Pancreas (tissue), 10 donors: ENCODE data around the gene MUC5AC. TPM values are rescaled to one million over a fixed set of nuclear protein-coding genes. Genes with fewer than 3 reads are reported as not detected.
A peak's percentile ranks its signal among the peaks of the same experiment; 100 is the strongest.

ENCODE experiments used
- ATAC-seq, 4 donors: fragments of 200-7000 bp; cut with Tn5 transposase; one replicate each; pipeline versions ENCODE4 v1.8.0 to v1.9.1; 2020; ENCODE audit warnings: mild to moderate bottlenecking in 4 of 4, moderate library complexity in 4 of 4
- DNase-seq, 6 donors: peaks; one replicate each; pipeline ENCODE4 v3.0.0-alpha.2; 2020
- FAIRE-seq: peaks from 2 replicates; lab custom pipeline; 2012; peaks lifted over from hg19 to GRCh38; lab: Jason Lieb, UNC
- H3K27ac ChIP-seq, 4 donors: fragments of 200-600 bp; sonication (generic); 1 replicate in 3 of 4; 2 replicates in 1 of 4; pipeline versions ENCODE4 v1.5.0 to v1.8.0; 2020
- H3K27me3 ChIP-seq, 4 donors: fragments of 200-600 bp; one replicate each; pipeline ENCODE4 v1.8.0; 2021
- H3K36me3 ChIP-seq, 3 donors: fragments of 200-600 bp; sonication (generic) in 1 of 3; one replicate each; pipeline versions ENCODE4 v1.5.0 to v1.8.0; 2020 to 2021
- H3K4me1 ChIP-seq, 3 donors: fragments of 200-600 bp; one replicate each; pipeline ENCODE4 v1.8.0; 2021
- H3K4me3 ChIP-seq, 4 donors: fragments of 200-600 bp; sonication (generic) in 2 of 4; one replicate each; pipeline versions ENCODE4 v1.5.0 to v1.8.0; 2020 to 2021
- H3K9me3 ChIP-seq, 4 donors: fragments of 200-600 bp; one replicate each; pipeline ENCODE4 v1.8.0; 2021
- WGBS, 2 donors: extraction: QIAGEN DNeasy Blood & Tissue Kit; methylation state at CpG; one replicate each; pipeline ENCODE4 v1.1.7; 2013; 5-methylcytosine and 5-hydroxymethylcytosine counted together
- intact Hi-C, 3 donors: fragments of 100-400 bp; cut with DNase I; formaldehyde crosslinking; loops; one replicate each; pipeline versions ENCODE4 v1.11.1 to v1.14.2; 2022
- polyA plus RNA-seq, 2 donors: library from polyadenylated mRNA; stranded (reverse); fragments of 200-250 nt; gene quantifications; one replicate each; pipeline ENCODE4 v1.2.3, GENCODE V29; 2013
- total RNA-seq, 6 donors: library from RNA; stranded (reverse); fragmentation: NEBNext Ultra II Directional in 4 of 6; extraction: Animal tissue kit (Norgen Biotek cat#: 25700) in 4 of 6; gene quantifications; one replicate each; pipeline versions ENCODE4 v1.2.1 to v1.2.4, GENCODE V29; 2021 to 2023
- TF ChIP-seq, protein P1 (sequence below), 4 donors: fragments of 200-600 bp; sonication (generic) in 3 of 4; IDR thresholded peaks; one replicate each; pipeline versions ENCODE4 v1.5.0 to v1.8.0; 2021; ENCODE audit warnings: antibody characterized with exemption in 4 of 4
- donor health status: healthy with polysubstance abuse.
- donor health status: DM: no; HTN: no; CAD: no; lungs with moderate emphysema.
- donor health status: DM: no; HTN: no; CAD: no.
- donor health status: control.
- donor health status: control.
- donor health status: Bipolar disorder and iron deficiency.
- donor health status: DM: yes; HTN: yes; CAD: no.
- donor health status: DM: no; HTN: no; CAD: no.
- donor health status: DM: no; HTN: no; CAD: no.
- donor health status: DM: yes; HTN: yes; CAD: no.

Gene MUC5AC
- total and polyA plus RNA-seq, 8 donors: 0.02 to 4.2 (median 0.04) TPM; not detected in 5

DNA sequence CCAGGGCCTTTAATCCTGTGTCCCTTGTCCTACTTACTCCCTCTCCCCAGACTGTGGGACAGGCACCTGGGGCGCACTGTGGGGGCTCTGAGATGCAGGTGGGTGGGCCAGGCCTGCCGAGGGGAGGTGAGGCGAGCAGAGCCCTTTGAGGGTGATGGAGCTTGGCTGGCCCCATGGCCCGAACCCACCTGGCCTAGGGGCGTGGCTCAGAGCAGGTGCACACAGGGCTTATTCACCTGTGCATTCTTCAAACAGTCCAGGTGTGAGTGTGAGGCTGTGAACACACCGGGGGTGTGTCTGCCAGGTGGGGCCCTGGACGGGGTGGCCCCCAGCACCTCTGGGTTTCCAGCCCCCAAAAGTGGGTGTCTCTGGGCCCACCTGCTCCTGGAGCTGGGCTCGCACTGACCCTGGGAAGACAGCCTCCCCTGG is 9.0 kb upstream of the MUC5AC start:
- Histone ChIP-seq H3K36me3 (no peaks in the 10 kb centered on the region), H3K27me3 (no peaks in the 10 kb centered on the region), H3K4me3 (no peak overlapping the region), H3K9me3 (no peaks in the 10 kb centered on the region), H3K4me1 (no peaks in the 10 kb centered on the region), H3K27ac (no peak overlapping the region)
- 71% methylated on average over 8 of the region's 8 CpGs for WGBS, 2 donors
- intact Hi-C loops: no loop called here
- ATAC-seq (no peak), FAIRE-seq (no peak), DNase-seq (peak in 2 of 6 donors; percentile 39 to 53)
- TF ChIP-seq, protein P1, sequence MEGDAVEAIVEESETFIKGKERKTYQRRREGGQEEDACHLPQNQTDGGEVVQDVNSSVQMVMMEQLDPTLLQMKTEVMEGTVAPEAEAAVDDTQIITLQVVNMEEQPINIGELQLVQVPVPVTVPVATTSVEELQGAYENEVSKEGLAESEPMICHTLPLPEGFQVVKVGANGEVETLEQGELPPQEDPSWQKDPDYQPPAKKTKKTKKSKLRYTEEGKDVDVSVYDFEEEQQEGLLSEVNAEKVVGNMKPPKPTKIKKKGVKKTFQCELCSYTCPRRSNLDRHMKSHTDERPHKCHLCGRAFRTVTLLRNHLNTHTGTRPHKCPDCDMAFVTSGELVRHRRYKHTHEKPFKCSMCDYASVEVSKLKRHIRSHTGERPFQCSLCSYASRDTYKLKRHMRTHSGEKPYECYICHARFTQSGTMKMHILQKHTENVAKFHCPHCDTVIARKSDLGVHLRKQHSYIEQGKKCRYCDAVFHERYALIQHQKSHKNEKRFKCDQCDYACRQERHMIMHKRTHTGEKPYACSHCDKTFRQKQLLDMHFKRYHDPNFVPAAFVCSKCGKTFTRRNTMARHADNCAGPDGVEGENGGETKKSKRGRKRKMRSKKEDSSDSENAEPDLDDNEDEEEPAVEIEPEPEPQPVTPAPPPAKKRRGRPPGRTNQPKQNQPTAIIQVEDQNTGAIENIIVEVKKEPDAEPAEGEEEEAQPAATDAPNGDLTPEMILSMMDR (IDR thresholded peaks at IDR 0.05): no peak

DNA sequence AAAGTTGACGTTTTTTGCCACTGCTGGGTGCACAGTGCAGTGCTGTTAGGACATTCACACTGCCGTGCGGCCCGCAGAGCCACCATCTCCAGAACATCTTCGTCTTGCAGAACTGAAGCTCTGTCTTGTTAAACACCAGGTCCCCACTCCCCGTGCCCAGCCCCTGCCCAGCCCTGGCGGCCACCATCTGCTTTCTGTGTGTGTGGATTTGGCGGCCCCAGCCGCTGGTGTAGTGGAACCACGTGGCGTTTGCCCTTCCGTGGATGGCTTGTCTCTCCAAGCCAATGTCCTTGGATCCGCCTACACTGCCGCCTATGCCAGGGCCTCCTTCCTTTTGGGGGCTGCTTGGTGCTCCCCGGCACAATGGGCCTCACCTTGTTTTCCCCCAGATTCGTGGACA is 8.2 kb upstream of the MUC5AC start:
- peak in 2 of 6 donors; percentile 32 to 57 for DNase-seq
- TF ChIP-seq, protein P1 (IDR thresholded peaks at IDR 0.05): no peak
- Histone ChIP-seq H3K27me3 (no peaks in the 10 kb centered on the region), H3K36me3 (no peaks in the 10 kb centered on the region), H3K27ac (no peak overlapping the region), H3K4me3 (no peak overlapping the region), H3K4me1 (no peaks in the 10 kb centered on the region), H3K9me3 (no peaks in the 10 kb centered on the region)
- ATAC-seq: no peak
- FAIRE-seq: no peak
- 75 to 85% methylated on average over 16 of the region's 16 CpGs for WGBS, 2 donors
- intact Hi-C loops: no loop called here

DNA sequence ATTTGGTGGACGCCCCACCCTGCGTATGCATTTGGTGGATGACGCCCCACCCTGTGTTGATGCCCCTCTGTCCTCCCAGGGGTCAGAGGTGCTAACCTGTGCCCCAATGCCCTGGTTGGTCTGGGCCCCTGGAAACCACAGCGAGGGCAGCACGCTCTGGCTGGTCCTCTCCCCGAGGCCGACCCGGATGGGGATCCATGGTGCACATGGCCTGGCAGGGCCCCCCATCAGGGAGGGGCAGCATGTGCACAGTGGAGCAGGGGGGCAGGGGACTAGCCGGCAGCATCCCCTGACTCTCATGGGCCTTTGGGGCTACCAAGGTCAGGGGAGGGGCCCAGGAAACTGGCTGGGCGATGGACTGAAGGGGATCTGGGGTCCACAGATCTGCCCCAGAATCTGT is 7.6 kb upstream of the MUC5AC start:
- FAIRE-seq: no peak

DNA sequence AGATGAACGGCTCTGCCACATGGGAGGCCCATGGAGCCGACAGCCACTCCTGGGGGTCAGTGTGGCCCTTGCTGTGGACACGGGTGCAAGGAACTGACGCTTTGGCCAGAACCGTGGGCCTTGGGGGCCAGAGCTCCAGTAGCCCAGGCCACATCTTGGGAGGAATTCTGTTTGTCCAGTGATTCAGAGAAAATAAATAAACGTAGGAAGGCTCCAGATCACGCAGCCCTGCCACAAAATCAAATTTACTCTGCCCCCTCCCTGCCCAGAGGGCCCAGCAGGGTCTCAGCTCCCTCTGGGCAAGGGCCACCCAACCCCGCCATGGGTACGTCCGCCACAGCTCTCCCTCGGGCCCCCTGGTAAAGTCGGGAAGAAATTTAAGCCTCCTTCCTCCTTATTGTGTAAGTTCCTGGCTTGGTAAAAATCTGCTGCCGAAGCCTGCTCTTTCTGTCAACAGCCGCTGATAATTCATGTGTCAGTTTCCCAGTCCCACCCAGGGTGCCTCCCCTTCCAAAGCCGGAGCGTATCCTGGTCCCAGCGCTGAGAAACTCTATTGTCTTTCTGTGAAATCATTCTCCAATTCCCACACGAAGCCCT is 6.9 kb upstream of the MUC5AC start:
- 26% methylated on average over 18 of the region's 18 CpGs for WGBS, 2 donors
- FAIRE-seq (no peak), ATAC-seq (peak in 2 of 4 donors; percentile 14 to 17), DNase-seq (peak in 1 of 6 donors; percentile 30)
- Histone ChIP-seq H3K4me1 (no peaks in the 10 kb centered on the region), H3K27me3 (no peaks in the 10 kb centered on the region), H3K9me3 (no peaks in the 10 kb centered on the region), H3K4me3 (no peak overlapping the region), H3K27ac (no peak overlapping the region), H3K36me3 (no peaks in the 10 kb centered on the region)
- TF ChIP-seq, protein P1 (IDR thresholded peaks at IDR 0.05): no peak
- intact Hi-C loops: no loop called here

More for the DNA sequence above, 7.6 kb upstream of the MUC5AC start:
- no peaks in the 10 kb centered on the region for H3K27me3 ChIP-seq
- WGBS, 2 donors: 69 to 86% methylated on average over 10 of the region's 10 CpGs
- H3K4me1 ChIP-seq: no peaks in the 10 kb centered on the region
- intact Hi-C loops: no loop called here
- no peaks in the 10 kb centered on the region for H3K36me3 ChIP-seq
- ATAC-seq: no peak
- H3K9me3 ChIP-seq: no peaks in the 10 kb centered on the region
- TF ChIP-seq, protein P1 (IDR thresholded peaks at IDR 0.05): no peak
- no peak overlapping the region for H3K27ac ChIP-seq
- H3K4me3 ChIP-seq: no peak overlapping the region
- peak in 2 of 6 donors; percentile 45 to 52 for DNase-seq
